ENCODE measurements around the gene CELF5. TPM values are rescaled to one million over a fixed set of nuclear protein-coding genes. Genes with fewer than 3 reads are reported as not detected.

CELF5 gene
- total RNA-seq, 2 donors from 2014 or later = 2.6 to 3.5 TPM

DNA sequence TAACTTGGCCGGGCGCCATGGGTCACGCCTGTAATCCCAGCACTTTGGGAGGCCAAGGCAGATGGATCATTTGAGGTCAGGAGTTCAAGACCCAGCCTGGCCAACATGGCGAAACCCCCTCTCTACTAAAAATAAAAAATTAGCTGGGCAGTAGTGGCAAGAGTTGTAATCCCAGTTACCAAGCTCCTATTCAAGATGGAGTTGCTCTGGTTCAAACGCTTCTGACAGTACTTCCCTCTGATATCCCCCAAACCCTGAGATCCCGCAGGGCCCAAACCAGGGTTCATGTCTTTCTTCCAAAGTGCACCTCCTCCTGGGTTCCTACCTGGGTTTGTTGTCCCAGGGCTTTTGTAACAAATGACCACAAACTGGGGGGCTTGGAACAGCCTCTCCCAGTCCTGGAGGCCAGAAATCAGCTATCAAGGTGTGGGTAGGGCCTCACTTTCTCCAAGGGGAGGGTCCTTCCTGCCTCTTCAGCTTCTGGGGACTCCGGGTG, 13.7 kb downstream of the CELF5 start:
- H3K27ac ChIP-seq (ENCODE audit: low read depth, low read length) = no peak overlapping the region
- no peak overlapping the region for H3K4me3 ChIP-seq (ENCODE audit: low read length)
- H3K27me3 Mint-ChIP-seq (ENCODE audit: insufficient read depth) = peaks cover 12% of the 10 kb centered on the region
- no peaks in the 10 kb centered on the region for H3K4me1 ChIP-seq (ENCODE audit: control insufficient read depth, insufficient read depth, low read length)
- 90 to 91% methylated on average over 6 to 7 of the region's 7 CpGs for WGBS, 2 experiments (ENCODE audit: insufficient coverage in 1 of 2, insufficient read length in 1 of 2)
- no peaks in the 10 kb centered on the region for H3K4me1 Mint-ChIP-seq
- H3K4me3 Mint-ChIP-seq = no peak overlapping the region
- no peaks in the 10 kb centered on the region for H3K9me3 Mint-ChIP-seq
- no peaks in the 10 kb centered on the region for H3K27me3 ChIP-seq (ENCODE audit: control insufficient read depth, insufficient read depth, low read length, poor library complexity, severe bottlenecking)
- no peaks in the 10 kb centered on the region for H3K9me3 ChIP-seq (ENCODE audit: control insufficient read depth, low read length)
- H3K9ac ChIP-seq (ENCODE audit: extremely low read depth, low read length, poor library complexity, severe bottlenecking) = no peak overlapping the region
- no peaks in the 10 kb centered on the region for H3K36me3 ChIP-seq (ENCODE audit: control insufficient read depth, insufficient read depth, low read length)
- TF ChIP-seq CTCF (conservative IDR thresholded peaks at IDR 0.05) = no peak
- H3K36me3 Mint-ChIP-seq (ENCODE audit: low read depth) = no peaks in the 10 kb centered on the region
- no peak overlapping the region for H3K27ac Mint-ChIP-seq
- DNase-seq = no peak

GRCh38 chr19:3239367-3239766, 14.9 kb downstream of the CELF5 start:
- H3K9me3 ChIP-seq (ENCODE audit: control insufficient read depth, low read length) = no peaks in the 10 kb centered on the region
- no peak for DNase-seq
- no peak overlapping the region for H3K27ac Mint-ChIP-seq
- H3K4me3 Mint-ChIP-seq = no peak overlapping the region
- H3K27me3 ChIP-seq (ENCODE audit: control insufficient read depth, insufficient read depth, low read length, poor library complexity, severe bottlenecking) = no peaks in the 10 kb centered on the region
- WGBS, 2 experiments (ENCODE audit: insufficient coverage in 1 of 2, insufficient read length in 1 of 2) = 75 to 87% methylated on average over 3 to 5 of the region's 5 CpGs
- H3K4me3 ChIP-seq (ENCODE audit: low read length) = no peak overlapping the region
- TF ChIP-seq CTCF (conservative IDR thresholded peaks at IDR 0.05) = no peak
- H3K36me3 ChIP-seq (ENCODE audit: control insufficient read depth, insufficient read depth, low read length) = no peaks in the 10 kb centered on the region
- no peaks in the 10 kb centered on the region for H3K4me1 Mint-ChIP-seq
- no peak overlapping the region for H3K9ac ChIP-seq (ENCODE audit: extremely low read depth, low read length, poor library complexity, severe bottlenecking)
- H3K4me1 ChIP-seq (ENCODE audit: control insufficient read depth, insufficient read depth, low read length) = no peaks in the 10 kb centered on the region
- H3K27ac ChIP-seq (ENCODE audit: low read depth, low read length) = no peak overlapping the region
- H3K27me3 Mint-ChIP-seq (ENCODE audit: insufficient read depth) = peaks cover 12% of the 10 kb centered on the region
- no peaks in the 10 kb centered on the region for H3K36me3 Mint-ChIP-seq (ENCODE audit: low read depth)
- no peaks in the 10 kb centered on the region for H3K9me3 Mint-ChIP-seq

DNA sequence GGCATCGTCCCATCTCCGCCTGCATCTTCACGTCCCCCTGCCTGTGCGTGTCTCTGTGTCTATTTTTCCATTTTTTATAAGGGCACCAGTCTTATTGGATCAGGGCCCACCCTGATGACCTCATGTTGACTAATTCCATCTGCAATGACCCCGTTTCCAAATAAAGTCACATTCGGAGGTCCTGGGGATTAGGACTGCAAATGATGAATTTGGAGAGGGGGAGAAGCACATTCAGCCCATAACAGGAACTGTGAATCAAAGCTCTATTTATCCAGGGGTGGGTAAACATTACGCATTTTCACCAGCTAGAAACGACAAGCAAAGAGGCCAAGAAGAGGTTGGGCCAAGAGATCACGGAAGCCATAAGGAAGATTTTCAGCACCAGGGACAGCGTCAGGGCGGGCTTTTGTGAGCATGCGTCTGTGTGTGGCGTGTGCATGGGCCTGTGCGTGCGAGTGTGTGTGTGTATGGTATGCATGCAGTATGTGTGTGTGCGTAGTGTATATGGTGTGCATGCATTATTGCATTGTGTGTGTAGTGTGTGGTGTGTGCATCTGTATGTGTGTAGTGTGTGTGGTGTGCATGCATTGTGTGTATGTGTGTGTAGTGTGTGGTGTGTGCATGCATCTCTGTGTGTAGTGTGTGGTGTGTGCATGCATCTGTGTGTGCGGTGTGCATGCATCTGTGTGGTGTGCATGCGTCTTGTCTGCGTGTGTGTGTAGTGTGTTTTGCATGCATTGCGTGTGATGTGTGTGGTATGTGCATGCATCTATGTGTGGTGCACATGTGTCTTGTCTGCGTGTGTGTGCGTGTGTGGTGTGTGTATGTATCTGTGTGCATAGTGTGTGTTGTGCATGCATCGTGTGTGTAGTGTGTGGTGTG, 19.6 kb downstream of the CELF5 start:
- no peaks in the 10 kb centered on the region for H3K4me1 ChIP-seq (ENCODE audit: control insufficient read depth, insufficient read depth, low read length)
- 56 to 58% methylated on average over 18 to 23 of the region's 23 CpGs for WGBS, 2 experiments (ENCODE audit: insufficient coverage in 1 of 2, insufficient read length in 1 of 2)
- H3K27me3 Mint-ChIP-seq (ENCODE audit: insufficient read depth) = peaks cover 13% of the 10 kb centered on the region
- H3K4me1 Mint-ChIP-seq = no peaks in the 10 kb centered on the region
- H3K9me3 Mint-ChIP-seq = no peaks in the 10 kb centered on the region
- no peaks in the 10 kb centered on the region for H3K36me3 Mint-ChIP-seq (ENCODE audit: low read depth)
- no peak overlapping the region for H3K27ac ChIP-seq (ENCODE audit: low read depth, low read length)
- H3K4me3 Mint-ChIP-seq = no peak overlapping the region
- H3K36me3 ChIP-seq (ENCODE audit: control insufficient read depth, insufficient read depth, low read length) = no peaks in the 10 kb centered on the region
- H3K9me3 ChIP-seq (ENCODE audit: control insufficient read depth, low read length) = no peaks in the 10 kb centered on the region
- no peak for TF ChIP-seq CTCF (conservative IDR thresholded peaks at IDR 0.05)
- no peak overlapping the region for H3K9ac ChIP-seq (ENCODE audit: extremely low read depth, low read length, poor library complexity, severe bottlenecking)
- no peak overlapping the region for H3K4me3 ChIP-seq (ENCODE audit: low read length)
- H3K27ac Mint-ChIP-seq = no peak overlapping the region
- no peaks in the 10 kb centered on the region for H3K27me3 ChIP-seq (ENCODE audit: control insufficient read depth, insufficient read depth, low read length, poor library complexity, severe bottlenecking)
- peak; percentile 91 for DNase-seq

Data from endodermal cell (in vitro differentiated cells).